GM12875 (cell line): ENCODE measurements around the gene DACH2.

Experiments
- H3K4me3 ChIP-seq: one replicate; pipeline ENCODE4 v1.5.1; 2011; ENCODE audit warnings: low read depth, low read length, control low read depth
- TF ChIP-seq, protein P1 (sequence below): IDR thresholded peaks from 2 replicates; pipeline ENCODE4 v1.5.1; 2011; ENCODE audit warnings: low read depth, mild to moderate bottlenecking, control low read depth, inconsistent platforms, low read length, moderate library complexity, borderline replicate concordance; ENCODE audit not compliant: insufficient read depth

Gene DACH2

DNA sequence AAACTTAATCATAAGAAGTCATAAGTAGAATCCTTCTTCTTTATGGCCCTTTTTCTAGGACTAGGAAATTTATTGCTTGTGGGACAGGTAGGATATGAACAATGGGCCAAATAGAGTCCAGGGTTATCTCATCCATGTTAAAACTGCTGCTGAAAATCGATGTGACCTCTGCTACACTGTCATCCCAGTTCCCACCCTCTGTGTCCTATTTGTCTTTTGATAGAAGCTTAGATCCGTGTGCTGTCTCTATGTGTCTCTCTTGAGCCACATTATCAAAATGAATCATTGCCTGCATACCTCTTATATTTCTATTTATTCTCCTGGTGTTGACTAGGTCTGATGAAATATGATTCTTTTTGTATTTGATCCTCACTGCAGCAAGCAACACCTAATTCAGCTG is 661.4 kb downstream of the DACH2 start:
- no peak overlapping the region for H3K4me3 ChIP-seq
- TF ChIP-seq, protein P1, sequence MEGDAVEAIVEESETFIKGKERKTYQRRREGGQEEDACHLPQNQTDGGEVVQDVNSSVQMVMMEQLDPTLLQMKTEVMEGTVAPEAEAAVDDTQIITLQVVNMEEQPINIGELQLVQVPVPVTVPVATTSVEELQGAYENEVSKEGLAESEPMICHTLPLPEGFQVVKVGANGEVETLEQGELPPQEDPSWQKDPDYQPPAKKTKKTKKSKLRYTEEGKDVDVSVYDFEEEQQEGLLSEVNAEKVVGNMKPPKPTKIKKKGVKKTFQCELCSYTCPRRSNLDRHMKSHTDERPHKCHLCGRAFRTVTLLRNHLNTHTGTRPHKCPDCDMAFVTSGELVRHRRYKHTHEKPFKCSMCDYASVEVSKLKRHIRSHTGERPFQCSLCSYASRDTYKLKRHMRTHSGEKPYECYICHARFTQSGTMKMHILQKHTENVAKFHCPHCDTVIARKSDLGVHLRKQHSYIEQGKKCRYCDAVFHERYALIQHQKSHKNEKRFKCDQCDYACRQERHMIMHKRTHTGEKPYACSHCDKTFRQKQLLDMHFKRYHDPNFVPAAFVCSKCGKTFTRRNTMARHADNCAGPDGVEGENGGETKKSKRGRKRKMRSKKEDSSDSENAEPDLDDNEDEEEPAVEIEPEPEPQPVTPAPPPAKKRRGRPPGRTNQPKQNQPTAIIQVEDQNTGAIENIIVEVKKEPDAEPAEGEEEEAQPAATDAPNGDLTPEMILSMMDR, result no peak

DNA sequence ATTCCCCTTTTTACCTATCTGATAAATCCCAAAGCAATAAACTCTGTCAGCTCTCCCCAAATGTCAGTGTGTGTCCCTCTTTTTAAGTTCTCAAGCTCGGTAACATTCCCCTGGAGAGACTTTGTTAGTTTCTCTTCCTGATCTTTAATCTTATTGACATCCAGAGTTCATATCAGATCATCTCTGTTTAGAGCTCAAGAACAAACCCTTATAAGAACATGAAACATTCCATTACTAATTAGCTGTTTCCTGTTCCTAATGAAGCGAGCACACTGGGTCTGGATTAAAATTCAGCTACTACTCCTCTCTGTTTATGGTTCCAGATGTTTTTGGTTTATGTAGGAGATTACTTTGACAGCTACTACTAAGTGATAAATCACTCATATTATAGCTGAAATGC is 681.5 kb downstream of the DACH2 start:
- H3K4me3 ChIP-seq, result no peak overlapping the region

DNA sequence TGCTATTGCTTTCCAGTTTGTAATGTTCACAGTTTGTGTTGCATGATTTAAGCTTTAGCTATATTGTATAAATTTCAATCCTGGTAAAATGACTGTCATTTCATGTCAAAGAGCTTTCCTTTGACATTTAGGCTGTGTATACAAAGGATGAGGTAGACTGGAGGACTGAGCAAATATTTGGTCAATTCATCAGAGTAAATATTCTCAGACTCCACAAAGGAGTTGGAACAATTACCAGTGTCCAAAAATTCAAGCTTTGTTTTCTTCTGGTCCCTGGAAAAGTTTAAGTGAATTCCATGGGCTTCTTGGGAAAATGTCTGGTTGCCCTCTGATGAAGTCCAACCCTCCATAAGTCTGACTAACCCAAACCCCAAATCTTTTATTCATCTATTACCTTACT is 682.4 kb downstream of the DACH2 start:
- H3K4me3 ChIP-seq, result no peak overlapping the region
- TF ChIP-seq, protein P1, result no peak

More for the DNA sequence above, 681.5 kb downstream of the DACH2 start:
- TF ChIP-seq, protein P1, result no peak

DNA sequence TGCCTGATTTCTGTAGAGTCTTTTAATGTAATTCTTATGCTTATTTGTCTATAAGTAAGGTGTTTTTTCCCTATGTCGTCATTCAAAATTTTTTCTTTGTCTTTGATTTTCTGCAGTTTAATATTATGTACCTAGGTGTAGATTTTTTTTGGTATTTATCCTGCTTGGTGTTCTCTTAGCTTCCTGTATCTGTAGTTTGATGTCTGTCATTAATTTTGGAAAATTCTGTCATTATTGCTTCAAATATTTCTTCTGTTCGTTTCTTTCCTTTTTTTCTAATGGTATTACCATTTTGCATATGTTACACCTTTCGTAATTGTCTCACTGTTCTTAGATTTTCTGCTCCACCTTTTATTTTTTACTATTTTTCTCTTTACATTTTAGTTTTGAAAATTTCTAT is 696.9 kb downstream of the DACH2 start:
- TF ChIP-seq, protein P1, result no peak

More for the DNA sequence above, 696.9 kb downstream of the DACH2 start:
- H3K4me3 ChIP-seq, result no peak overlapping the region
